HCT116 (cell line): ENCODE measurements around the gene LRRC9. TPM values are rescaled to one million over a fixed set of nuclear protein-coding genes. Genes with fewer than 3 reads are reported as not detected.

Source experiments
- ATAC-seq: fragments of 200-7000 bp; cut with Tn5 transposase; 2 replicates; pipeline ENCODE4 v1.9.1; 2020; ENCODE audit warnings: mild to moderate bottlenecking, moderate library complexity
- BruUV-seq: library from RNA; stranded (reverse); fragments of 400-500 nt; replicated peaks from 2 replicates; lab custom pipeline; 2021; lab: Mats Ljungman, UMichigan
- CTCF ChIA-PET: fragments of 300-600 bp; sonication (Branson Sonifier 250); formaldehyde crosslinking; loops from one replicate; lab custom pipeline; 2021; ENCODE audit warnings: antibody characterized with exemption; lab: Charles Lee
- POLR2A ChIA-PET: fragments of 300-600, 350-600 bp; sonication (Branson Sonifier 250); formaldehyde crosslinking; loops from one replicate; lab custom pipeline; 2021; ENCODE audit warnings: antibody characterized with exemption; lab: Charles Lee
- RAD21 ChIA-PET, 2 experiments: fragments of 300-600 bp; sonication (Branson Sonifier 250); formaldehyde crosslinking; loops; one replicate each; lab custom pipeline; 2023; ENCODE audit warnings: low total read pairs in 2 of 2; ENCODE audit not compliant: uncharacterized antibody in 2 of 2, unreplicated experiment in 2 of 2, low non-redundant PET in 1 of 2; lab: Charles Lee
- DNase-seq: peaks from one replicate; pipeline ENCODE4 v3.0.0-alpha.2; 2010; ENCODE audit warnings: low read depth, low spot score
- H2AFZ ChIP-seq: fragments of 200-600 bp; shearing (Covaris generic), sonication (generic); 2 replicates; pipeline ENCODE4 v1.6.1; 2017; ENCODE audit warnings: low read depth, mixed run types, mixed read lengths, antibody characterized with exemption, low read length; ENCODE audit not compliant: poor library complexity, severe bottlenecking
- H3K27ac ChIP-seq: 2 replicates; pipeline ENCODE4 v1.5.1; 2012; ENCODE audit warnings: low read depth, low read length
- H3K27me3 ChIP-seq: fragments of 200-600 bp; sonication (generic); 2 replicates; pipeline ENCODE4 v1.6.1; 2016; ENCODE audit warnings: mixed run types, low read length, mixed read lengths; ENCODE audit not compliant: insufficient read depth
- H3K36me3 ChIP-seq, 2 experiments: fragments of 200-500 bp in 1 of 2; fragments of 200-600 bp in 1 of 2; sonication (Bioruptor generic) in 1 of 2; sonication (generic) in 1 of 2; 2 replicates each; pipeline versions ENCODE4 v1.5.1 to v1.6.1; 2014 to 2016; ENCODE audit warnings: low read length in 2 of 2, inconsistent platforms in 1 of 2, mixed read lengths in 1 of 2, mixed run types in 1 of 2; ENCODE audit not compliant: insufficient read depth in 2 of 2, control insufficient read depth in 1 of 2
- H3K4me1 ChIP-seq, 2 experiments: fragments of 200-600 bp in 1 of 2; sonication (generic) in 1 of 2; 2 replicates each; pipeline versions ENCODE4 v1.5.1 to v1.6.1; 2012 to 2017; ENCODE audit warnings: low read length in 2 of 2, inconsistent platforms in 1 of 2, mild to moderate bottlenecking in 1 of 2, mixed read lengths in 1 of 2, mixed run types in 1 of 2, moderate library complexity in 1 of 2; ENCODE audit not compliant: insufficient read depth in 2 of 2, control insufficient read depth in 1 of 2
- H3K4me2 ChIP-seq: fragments of 200-600 bp; sonication (generic); 2 replicates; pipeline ENCODE4 v1.6.1; 2017; ENCODE audit warnings: mixed run types, low read length, mixed read lengths
- H3K4me3 ChIP-seq, 2 experiments: fragments of 200-600 bp in 1 of 2; sonication (generic) in 1 of 2; replicated peaks in 1 of 2; 2 replicates each; pipeline ENCODE4 v1.5.1; 2011 to 2016; ENCODE audit warnings: low read length in 2 of 2, control low read depth in 1 of 2, low read depth in 1 of 2, mild to moderate bottlenecking in 1 of 2, mixed read lengths in 1 of 2, mixed run types in 1 of 2
- H3K79me2 ChIP-seq: fragments of 200-600 bp; sonication (generic); 2 replicates; pipeline ENCODE4 v1.6.1; 2017; ENCODE audit warnings: mild to moderate bottlenecking, mixed run types, low read length, moderate library complexity, mixed read lengths; ENCODE audit not compliant: insufficient read depth
- H3K9ac ChIP-seq: fragments of 200-600 bp; sonication (generic); 2 replicates; pipeline ENCODE4 v1.6.1; 2016; ENCODE audit warnings: low read length, mixed read lengths
- H3K9me2 ChIP-seq: fragments of 200-600 bp; sonication (generic), shearing (Covaris generic); 2 replicates; pipeline ENCODE4 v1.6.1; 2017; ENCODE audit warnings: mixed run types, mild to moderate bottlenecking, moderate library complexity; ENCODE audit not compliant: insufficient read depth
- H3K9me3 ChIP-seq, 2 experiments: fragments of 200-500 bp in 1 of 2; fragments of 200-600 bp in 1 of 2; sonication (Bioruptor generic) in 1 of 2; sonication (generic) in 1 of 2; 2 replicates each; pipeline ENCODE4 v1.6.1; 2014 to 2017; ENCODE audit warnings: low read length in 2 of 2, mixed read lengths in 2 of 2, inconsistent platforms in 1 of 2, low read depth in 1 of 2, mild to moderate bottlenecking in 1 of 2, mixed run types in 1 of 2, moderate library complexity in 1 of 2; ENCODE audit not compliant: control insufficient read depth in 1 of 2, insufficient read depth in 1 of 2
- H4K20me1 ChIP-seq: fragments of 200-600 bp; sonication (generic), shearing (Covaris generic); 2 replicates; pipeline ENCODE4 v1.6.1; 2017; ENCODE audit warnings: mixed run types, mild to moderate bottlenecking, moderate library complexity; ENCODE audit not compliant: insufficient read depth
- CBX3 ChIP-seq: IDR thresholded peaks from 2 replicates; pipeline ENCODE4 v1.6.1; 2012; ENCODE audit warnings: low read depth
- EGR1 ChIP-seq: IDR thresholded peaks from 2 replicates; pipeline ENCODE4 v1.6.1; 2012; ENCODE audit warnings: low read depth
- MAX ChIP-seq: IDR thresholded peaks from 2 replicates; pipeline ENCODE4 v1.6.1; 2012
- POLR2A ChIP-seq: IDR thresholded peaks from 2 replicates; pipeline ENCODE4 v1.7.0; 2011; ENCODE audit warnings: borderline replicate concordance; ENCODE audit not compliant: insufficient read depth, insufficient read length; ENCODE audit errors: extremely low read depth
- RAD21 ChIP-seq: IDR thresholded peaks from 2 replicates; pipeline ENCODE4 v1.6.1; 2012; ENCODE audit warnings: low read depth, mild to moderate bottlenecking
- SRF ChIP-seq: IDR thresholded peaks from 2 replicates; pipeline ENCODE4 v1.6.1; 2012; ENCODE audit warnings: low read depth
- ZNF274 ChIP-seq: fragments of 200-500 bp; sonication (Bioruptor generic); IDR thresholded peaks from 2 replicates; pipeline ENCODE4 v1.6.1; 2014; ENCODE audit warnings: mild to moderate bottlenecking, low read depth, low read length, inconsistent platforms
- intact Hi-C: fragments of 100-400 bp; cut with micrococcal nuclease; formaldehyde crosslinking; loops from 2 replicates; pipeline ENCODE4 v1.10.0; 2022
- total RNA-seq: library from RNA; stranded (reverse); gene quantifications from one replicate; pipeline ENCODE4 v1.2.1, GENCODE V29; 2021; ENCODE audit not compliant: unreplicated experiment

Gene LRRC9
- total RNA-seq, 1 experiment from 2014 or later = not detected

- ATAC-seq = no peak
- intact Hi-C loops = no loop called here
- Histone ChIP-seq H3K4me3 (no peak overlapping the region), H3K9me3 (no peaks in the 10 kb centered on the region), H3K9ac (no peak overlapping the region), H3K79me2 (peaks cover 64% of the 10 kb centered on the region), H3K4me1 (no peaks in the 10 kb centered on the region), H3K4me2 (no peak overlapping the region), H3K27ac (no peak overlapping the region), H3K9me2 (no peaks in the 10 kb centered on the region), H4K20me1 (peaks cover 4% of the 10 kb centered on the region; the same call in 1 of the 2 replicates), H2AFZ (no peak overlapping the region), H3K36me3 (peaks cover 0 to 3% of the 10 kb centered on the region in 2 experiments; a peak in 2 of 4 replicates), H3K27me3 (no peaks in the 10 kb centered on the region)
- RAD21 ChIA-PET = no interaction called here
- DNase-seq = no peak
- TF ChIP-seq RAD21 (no peak), EGR1 (no peak), POLR2A (no peak), CBX3 (no peak), SRF (no peak), ZNF274 (no peak), MAX (no peak)
- no TSS peak for BruUV-seq
- CTCF ChIA-PET = no interaction called here
- POLR2A ChIA-PET = no interaction called here
Observed at GRCh38 chr14:60111732-60112131, 191.8 kb downstream of the LRRC9 start.

Other genes with a start within 250 kb of the LRRC9 start
- 0.57 TPM for gene RTN1, start 49.4 kb upstream of the LRRC9 start, total RNA-seq
- gene PCNX4, start 171.8 kb downstream of the LRRC9 start, total RNA-seq = 48.4 TPM
- 43.8 TPM for gene DHRS7, start 245.3 kb downstream of the LRRC9 start, total RNA-seq